ENCODE data around the gene CFI. TPM values are rescaled to one million over a fixed set of nuclear protein-coding genes. Genes with fewer than 3 reads are reported as not detected.

CFI gene
- total and polyA plus RNA-seq, 9 of the 15 experiments (the other 6 are each of a cell fraction or from before 2014, with no cell fraction given), result 0.30 to 8.4 (median 0.95) TPM

GRCh38 chr4:109815151-109816081, 13.6 kb upstream of the CFI start, which contains the start of gene GAR1 (continued):
- TF ChIP-seq LCOR (CRISPR knock-in tag; IDR thresholded peaks at IDR 0.05) (peak; percentile 61; the same call in 1 of the 2 replicates), E2F6 (IDR thresholded peaks at IDR 0.05; ENCODE audit: borderline replicate concordance in 1 of 2, extremely low read depth in 1 of 2, insufficient read depth in 1 of 2, insufficient read length in 1 of 2, low read depth in 1 of 2, low read length in 1 of 2, poor library complexity in 1 of 2, severe bottlenecking in 1 of 2) (peak; percentile 15 to 76), E2F8 (IDR thresholded peaks at IDR 0.05; ENCODE audit: low read depth, partially characterized antibody) (peak; percentile 83), THRB (CRISPR knock-in tag; conservative IDR thresholded peaks at IDR 0.05) (no peak), ZNF830 (CRISPR knock-in tag; IDR thresholded peaks at IDR 0.05) (no peak), SIN3B (IDR thresholded peaks at IDR 0.05; ENCODE audit: low read depth) (peak; percentile 73), NCOA6 (IDR thresholded peaks at IDR 0.05) (no peak), NCOR1 (IDR thresholded peaks at IDR 0.05) (no peak), GTF2F1 (IDR thresholded peaks at IDR 0.05; ENCODE audit: low read depth, low read length) (no peak; the same call in 1 of the 2 replicates), ETS2 (tag; IDR thresholded peaks at IDR 0.05; ENCODE audit: borderline replicate concordance, poor library complexity, severe bottlenecking) (no peak), MEIS2 (IDR thresholded peaks at IDR 0.05; ENCODE audit: partially characterized antibody) (no peak), RFX7 (CRISPR knock-in tag; IDR thresholded peaks at IDR 0.05) (no peak), HDAC6 (IDR thresholded peaks at IDR 0.05; ENCODE audit: low read depth, low read length) (no peak), ZNF324 (CRISPR knock-in tag; IDR thresholded peaks at IDR 0.05) (no peak), CHAMP1 (IDR thresholded peaks at IDR 0.05) (no peak), RBM34 (IDR thresholded peaks at IDR 0.05; ENCODE audit: borderline replicate concordance, insufficient read depth, low read length) (no peak), GABPB2 (CRISPR knock-in tag; conservative IDR thresholded peaks at IDR 0.05) (no peak), CBFA2T3 (IDR thresholded peaks at IDR 0.05) (peak; percentile 45), FOXA3 (CRISPR knock-in tag; conservative IDR thresholded peaks at IDR 0.05 in 1 of 2, IDR thresholded peaks at IDR 0.05 in 1 of 2) (no peak), L3MBTL2 (IDR thresholded peaks at IDR 0.05) (peak; percentile 70)

Measured in K562 (cell line).